Natural killer cell (primary cell): Measurements from ENCODE around the gene ATP2B2. TPM values are rescaled to one million over a fixed set of nuclear protein-coding genes. Genes with fewer than 3 reads are reported as not detected.

Source experiments
- ATAC-seq, 3 donors: fragments of 150-1000 bp in 2 of 3; fragments of 200-7000 bp in 1 of 3; cut with Tn5 transposase; 1 replicate in 1 of 3; 2 replicates in 2 of 3; pipeline ENCODE4 v1.10.0; 2021; ENCODE audit warnings: mild to moderate bottlenecking in 2 of 3, moderate library complexity in 2 of 3
- DNase-seq, 2 donors: peaks; one replicate each; pipeline versions ENCODE4 v3.0.0 to v3.0.0-alpha.2; 2013 to 2021; ENCODE audit warnings: mixed read lengths in 1 of 2
- H3K27ac ChIP-seq: one replicate; pipeline ENCODE4 v1.5.1; 2013; ENCODE audit warnings: mild to moderate bottlenecking, low read length
- H3K27me3 ChIP-seq: one replicate; pipeline ENCODE4 v1.6.1; 2013; ENCODE audit warnings: low read length; ENCODE audit not compliant: control insufficient read depth, insufficient read depth
- H3K36me3 ChIP-seq: one replicate; pipeline ENCODE4 v1.6.1; 2013; ENCODE audit warnings: low read length; ENCODE audit not compliant: control insufficient read depth, insufficient read depth
- H3K4me1 ChIP-seq: one replicate; pipeline ENCODE4 v1.6.1; 2013; ENCODE audit warnings: low read length; ENCODE audit not compliant: control insufficient read depth, insufficient read depth
- H3K4me3 ChIP-seq: one replicate; pipeline ENCODE4 v1.5.1; 2013; ENCODE audit warnings: low read length
- H3K9me3 ChIP-seq: one replicate; pipeline ENCODE4 v1.6.1; 2013; ENCODE audit warnings: low read length; ENCODE audit not compliant: control insufficient read depth, insufficient read depth
- H3K27ac Mint-ChIP-seq, 2 donors: one replicate each; pipeline ENCODE4 v1.8.0; 2022; ENCODE audit warnings: mild to moderate bottlenecking in 2 of 2, mixed read lengths in 2 of 2, moderate library complexity in 1 of 2
- H3K27me3 Mint-ChIP-seq, 2 donors: one replicate each; pipeline ENCODE4 v1.8.0; 2022; ENCODE audit warnings: low read depth in 2 of 2, mixed read lengths in 2 of 2
- H3K36me3 Mint-ChIP-seq: one replicate; pipeline ENCODE4 v1.8.0; 2022; ENCODE audit warnings: mixed read lengths
- H3K4me1 Mint-ChIP-seq, 2 donors: one replicate each; pipeline ENCODE4 v1.8.0; 2022; ENCODE audit warnings: mixed read lengths in 2 of 2
- H3K4me3 Mint-ChIP-seq: one replicate; pipeline ENCODE4 v1.8.0; 2022; ENCODE audit warnings: mild to moderate bottlenecking, moderate library complexity, mixed read lengths
- H3K9me3 Mint-ChIP-seq, 2 donors: one replicate each; pipeline ENCODE4 v1.8.0; 2022; ENCODE audit warnings: mixed read lengths in 2 of 2
- CTCF ChIP-seq: fragments of 200-600 bp; IDR thresholded peaks from one replicate; pipeline ENCODE4 v1.8.0; 2022; ENCODE audit warnings: antibody characterized with exemption
- WGBS: methylation state at CpG from one replicate; pipeline ENCODE4 v1.1.7; 2013; ENCODE audit warnings: missing lambda C conversion rate; ENCODE audit not compliant: insufficient coverage; 5-methylcytosine and 5-hydroxymethylcytosine counted together
- intact Hi-C: fragments of 100-400 bp; cut with micrococcal nuclease; formaldehyde crosslinking; loops from one replicate; pipeline ENCODE4 v1.14.2; 2022
- total RNA-seq, 4 donors: library from RNA; stranded (reverse); fragments of 120-200 nt in 1 of 4; gene quantifications; one replicate each; pipeline versions ENCODE4 v1.2.3 to v1.2.4, GENCODE V29; 2013 to 2022

The ATP2B2 gene
- total RNA-seq, 3 donors from 2014 or later (not counting 1 experiment from before 2014, with no cell fraction given) = not detected

DNA sequence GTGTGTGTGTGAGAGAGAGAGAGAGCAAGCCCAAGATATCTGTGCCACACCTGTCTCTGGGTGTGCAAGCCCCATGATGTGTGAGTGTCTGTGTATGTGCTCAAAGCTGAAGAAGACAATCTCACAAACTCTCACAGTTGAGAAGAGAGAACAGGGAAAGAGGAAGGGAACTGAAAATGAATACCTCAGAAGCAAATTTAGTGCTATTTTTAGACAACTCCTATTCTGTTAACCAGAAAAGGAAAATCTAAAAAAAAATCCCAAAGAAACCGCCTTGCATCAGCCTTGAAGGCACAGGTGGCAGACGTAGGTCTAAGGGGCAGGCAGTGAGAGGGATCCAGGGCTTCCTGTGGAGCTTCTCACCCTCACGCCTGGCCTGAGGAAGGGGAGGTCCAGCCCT lies 47.8 kb downstream of the ATP2B2 start:
- DNase-seq = no peak
- intact Hi-C loops = no loop called here
- 10% methylated on average over 3 of the region's 3 CpGs for WGBS

GRCh38 chr3:10456981-10457380 lies 48.4 kb downstream of the ATP2B2 start:
- Mint-ChIP-seq H3K27me3 (peaks cover 14 to 16% of the 10 kb centered on the region in 2 donors), H3K36me3 (no peaks in the 10 kb centered on the region), H3K27ac (no peak overlapping the region), H3K9me3 (no peaks in the 10 kb centered on the region), H3K4me3 (no peak overlapping the region), H3K4me1 (no peaks in the 10 kb centered on the region)
- TF ChIP-seq CTCF = no peak
- Histone ChIP-seq H3K27me3 (no peaks in the 10 kb centered on the region), H3K36me3 (no peaks in the 10 kb centered on the region), H3K4me3 (no peak overlapping the region), H3K27ac (no peak overlapping the region), H3K4me1 (no peaks in the 10 kb centered on the region), H3K9me3 (no peaks in the 10 kb centered on the region)
- 60% methylated on average over 2 of the region's 2 CpGs for WGBS
- DNase-seq (no peak), ATAC-seq (no peak)
- intact Hi-C loops = no loop called here

More for the DNA sequence above, 47.8 kb downstream of the ATP2B2 start:
- no peak overlapping the region for H3K27ac ChIP-seq
- Mint-ChIP-seq H3K4me1 (no peaks in the 10 kb centered on the region), H3K27me3 (peaks cover 18 to 22% of the 10 kb centered on the region in 2 donors), H3K4me3 (no peak overlapping the region), H3K36me3 (no peaks in the 10 kb centered on the region), H3K9me3 (no peaks in the 10 kb centered on the region), H3K27ac (no peak overlapping the region)
- no peaks in the 10 kb centered on the region for H3K27me3 ChIP-seq
- TF ChIP-seq CTCF = no peak
- no peak overlapping the region for H3K4me3 ChIP-seq
- H3K36me3 ChIP-seq = no peaks in the 10 kb centered on the region
- no peaks in the 10 kb centered on the region for H3K9me3 ChIP-seq
- H3K4me1 ChIP-seq = no peaks in the 10 kb centered on the region
- no peak for ATAC-seq

DNA sequence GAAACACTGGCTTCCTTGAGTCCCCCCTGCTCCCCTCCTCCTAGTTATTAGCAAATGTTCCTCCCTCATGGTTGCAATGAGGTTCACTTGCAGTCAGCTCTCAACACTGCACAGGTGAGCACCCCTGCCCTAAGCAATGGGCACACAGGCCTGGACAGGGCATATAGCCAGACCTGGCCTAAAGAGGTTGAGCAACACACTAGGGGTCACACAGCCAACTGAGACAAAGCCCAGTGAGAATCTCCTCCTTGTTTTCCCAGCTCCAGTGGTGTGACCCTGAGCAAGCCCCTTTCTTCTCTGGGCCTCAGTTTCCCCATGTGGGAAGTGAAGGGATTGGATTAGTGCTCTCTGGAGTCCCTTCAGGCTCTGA lies 49.9 kb downstream of the ATP2B2 start:
- Mint-ChIP-seq H3K4me3 (no peak overlapping the region), H3K36me3 (no peaks in the 10 kb centered on the region), H3K27ac (no peak overlapping the region), H3K9me3 (no peaks in the 10 kb centered on the region), H3K4me1 (no peaks in the 10 kb centered on the region), H3K27me3 (peaks cover 14 to 15% of the 10 kb centered on the region in 2 donors)
- Histone ChIP-seq H3K27ac (no peak overlapping the region), H3K36me3 (no peaks in the 10 kb centered on the region), H3K9me3 (no peaks in the 10 kb centered on the region), H3K4me3 (no peak overlapping the region), H3K4me1 (no peaks in the 10 kb centered on the region), H3K27me3 (no peaks in the 10 kb centered on the region)
- no peak for DNase-seq
- TF ChIP-seq CTCF = no peak
- ATAC-seq = no peak
- intact Hi-C loops = no loop called here

DNA sequence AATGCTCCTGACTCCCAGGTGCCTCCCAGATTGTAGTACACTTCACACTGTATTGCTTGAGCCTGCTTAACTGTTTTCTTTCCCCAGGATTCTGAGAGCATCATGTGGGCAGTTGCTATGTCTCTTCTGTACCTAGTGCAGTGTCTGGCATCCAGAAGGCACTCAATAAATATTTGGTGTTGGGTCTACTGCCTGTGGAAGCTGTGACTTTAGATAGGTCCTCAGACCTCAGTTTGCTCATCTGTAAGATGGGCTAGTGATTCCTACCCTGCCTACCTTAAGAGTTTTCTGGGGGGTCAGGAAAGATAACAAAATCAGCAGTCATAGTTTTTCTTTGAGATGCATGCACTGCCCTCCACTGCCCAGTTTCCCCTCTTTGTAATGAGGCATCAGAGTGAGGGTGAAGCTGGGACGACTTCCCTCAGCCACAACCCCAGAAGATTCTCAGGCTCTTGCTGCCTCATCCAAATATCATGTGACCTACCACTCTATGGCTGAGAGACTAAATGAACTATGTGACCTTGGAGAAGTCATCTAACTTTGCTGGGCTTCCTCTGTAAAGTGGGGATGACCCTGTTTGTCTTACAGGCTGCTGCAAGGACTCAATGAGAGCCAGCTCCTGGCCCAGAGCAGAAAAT lies 50.4 kb downstream of the ATP2B2 start:
- DNase-seq = no peak
- Histone ChIP-seq H3K27me3 (no peaks in the 10 kb centered on the region), H3K4me1 (no peaks in the 10 kb centered on the region), H3K36me3 (no peaks in the 10 kb centered on the region), H3K27ac (no peak overlapping the region), H3K4me3 (no peak overlapping the region), H3K9me3 (no peaks in the 10 kb centered on the region)
- Mint-ChIP-seq H3K9me3 (no peaks in the 10 kb centered on the region), H3K4me3 (no peak overlapping the region), H3K36me3 (no peaks in the 10 kb centered on the region), H3K27me3 (peaks cover 14 to 15% of the 10 kb centered on the region in 2 donors), H3K4me1 (no peaks in the 10 kb centered on the region), H3K27ac (no peak overlapping the region)
- no peak for ATAC-seq
- TF ChIP-seq CTCF = no peak
- intact Hi-C loops = no loop called here
- WGBS = 60% methylated on average over 1 of the region's 1 CpG
